Embryonic facial prominence (tissue), 1 donor: ENCODE measurements around the gene NOTCH3.

Experiments used
- DNase-seq: peaks from one replicate; pipeline ENCODE4 v3.0.0-alpha.2; 2016; ENCODE audit errors: extremely low spot score

The NOTCH3 gene

GRCh38 chr19:15123031-15123890 lies 77.5 kb downstream of the NOTCH3 start:
- DNase-seq, result no peak

- DNase-seq, result no peak
These were observed 78.3 kb downstream of the NOTCH3 start for GRCh38 chr19:15122331-15123030.

GRCh38 chr19:15120135-15121026 lies 80.4 kb downstream of the NOTCH3 start:
- no peak for DNase-seq

GRCh38 chr19:15118789-15119494 lies 81.9 kb downstream of the NOTCH3 start:
- DNase-seq, result no peak

- no peak for DNase-seq
These were observed 82.5 kb downstream of the NOTCH3 start for GRCh38 chr19:15118248-15118647.

GRCh38 chr19:15116856-15117255 lies 83.9 kb downstream of the NOTCH3 start:
- no peak for DNase-seq

- DNase-seq, result no peak
These were observed 84.8 kb downstream of the NOTCH3 start for GRCh38 chr19:15115762-15116615.

GRCh38 chr19:15115080-15115479 lies 85.7 kb downstream of the NOTCH3 start:
- DNase-seq, result no peak

- no peak for DNase-seq
These were observed 86.6 kb downstream of the NOTCH3 start for GRCh38 chr19:15114153-15114540.

- no peak for DNase-seq
These were observed 87.3 kb downstream of the NOTCH3 start for GRCh38 chr19:15113245-15114152.

- no peak for DNase-seq
These were observed 88.4 kb downstream of the NOTCH3 start for GRCh38 chr19:15112385-15112784.

- DNase-seq, result no peak
These were observed 89.0 kb downstream of the NOTCH3 start for GRCh38 chr19:15111758-15112157.

GRCh38 chr19:15110418-15110815 lies 90.4 kb downstream of the NOTCH3 start:
- no peak for DNase-seq

- DNase-seq, result no peak
These were observed 90.9 kb downstream of the NOTCH3 start for GRCh38 chr19:15109768-15110417.
